HG02759 (cell line): ENCODE data around the gene CTXN1.
"Not testable (repeated sequence)": the region's sequence is repeated elsewhere in the genome, so short reads cannot be mapped to it uniquely, and the experiment has no call there.

Experiments used
- ATAC-seq: cut with Tn5 transposase; IDR thresholded peaks from one replicate; pipeline ENCODE4 v1.9.1; 2021; ENCODE audit warnings: mild to moderate bottlenecking, moderate library complexity; ENCODE audit not compliant: unreplicated experiment

Gene CTXN1

DNA sequence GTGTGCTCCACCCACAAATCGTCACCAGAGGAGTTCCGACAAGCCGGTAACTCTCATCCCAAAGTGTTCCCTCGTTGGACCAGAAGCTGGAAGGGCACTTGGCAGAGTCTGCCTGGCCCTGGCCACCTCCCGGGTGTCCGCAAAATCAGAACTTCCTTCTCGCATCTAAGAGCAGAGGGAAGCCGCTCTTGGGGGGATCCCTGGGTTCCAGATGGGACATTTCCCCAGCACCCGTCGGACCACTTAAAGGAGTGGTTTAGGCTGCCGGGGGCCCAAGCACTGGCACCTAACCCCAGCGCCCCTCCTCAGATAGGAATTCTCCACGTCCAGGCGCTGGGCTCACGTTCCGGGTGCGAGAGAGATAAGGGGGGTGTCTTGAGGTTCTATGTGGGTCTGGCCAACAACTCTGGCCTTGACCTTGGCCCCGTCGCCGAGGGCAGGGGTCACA, 23.1 kb downstream of the CTXN1 start:
- no peak for ATAC-seq

DNA sequence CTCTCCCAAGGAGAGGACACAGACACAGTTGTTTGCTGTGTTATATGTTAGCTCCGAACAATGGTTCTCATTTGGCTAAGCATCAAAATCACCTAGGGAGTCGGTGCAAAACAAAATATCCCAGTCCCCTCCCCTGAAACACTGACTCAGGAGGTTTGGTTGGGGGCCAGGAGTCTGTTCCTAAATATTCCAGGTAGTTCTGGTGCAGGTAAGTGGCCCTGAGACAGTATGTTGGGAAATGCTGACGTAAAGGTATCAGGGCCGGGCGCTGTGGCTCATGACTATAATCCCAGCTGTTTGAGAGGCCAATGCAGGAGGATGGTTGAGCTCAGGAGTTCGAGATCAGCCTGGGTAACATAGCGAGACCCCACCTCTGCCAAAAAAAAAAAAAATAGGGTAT, 24.6 kb downstream of the CTXN1 start:
- no peak for ATAC-seq

DNA sequence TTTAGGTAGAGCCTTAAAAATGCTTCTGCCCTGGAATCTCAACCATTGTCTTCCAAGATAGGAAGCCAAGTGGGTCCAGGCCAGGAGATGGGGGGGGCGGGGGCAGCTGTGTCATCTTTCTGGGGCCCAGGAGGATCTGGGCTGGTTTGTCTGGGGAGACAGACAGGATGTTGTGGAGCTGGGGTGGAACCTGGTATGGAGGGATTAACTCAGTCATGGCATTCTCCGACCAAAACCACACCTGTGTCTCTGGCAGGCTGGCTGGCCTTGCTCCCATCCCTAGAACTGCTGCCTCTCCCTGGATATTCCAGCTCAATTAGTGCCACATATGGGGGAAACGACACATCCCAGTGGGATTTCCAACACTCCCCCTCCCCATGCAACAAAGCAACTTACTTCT, 25.0 kb downstream of the CTXN1 start:
- no peak for ATAC-seq

DNA sequence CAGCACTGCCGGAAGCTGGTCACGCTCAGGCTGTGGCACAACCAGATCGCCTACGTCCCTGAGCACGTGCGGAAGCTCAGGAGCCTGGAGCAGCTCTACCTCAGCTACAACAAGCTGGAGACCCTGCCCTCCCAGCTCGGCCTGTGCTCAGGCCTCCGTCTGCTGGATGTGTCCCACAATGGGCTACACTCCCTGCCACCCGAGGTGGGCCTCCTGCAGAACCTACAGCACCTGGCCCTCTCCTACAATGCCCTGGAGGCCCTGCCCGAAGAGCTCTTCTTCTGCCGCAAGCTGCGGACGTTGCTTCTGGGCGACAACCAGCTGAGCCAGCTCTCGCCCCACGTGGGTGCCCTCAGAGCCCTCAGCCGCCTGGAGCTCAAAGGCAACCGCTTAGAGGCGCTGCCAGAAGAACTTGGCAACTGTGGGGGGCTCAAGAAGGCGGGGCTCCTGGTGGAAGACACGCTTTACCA, 25.5 kb downstream of the CTXN1 start:
- no peak for ATAC-seq

DNA sequence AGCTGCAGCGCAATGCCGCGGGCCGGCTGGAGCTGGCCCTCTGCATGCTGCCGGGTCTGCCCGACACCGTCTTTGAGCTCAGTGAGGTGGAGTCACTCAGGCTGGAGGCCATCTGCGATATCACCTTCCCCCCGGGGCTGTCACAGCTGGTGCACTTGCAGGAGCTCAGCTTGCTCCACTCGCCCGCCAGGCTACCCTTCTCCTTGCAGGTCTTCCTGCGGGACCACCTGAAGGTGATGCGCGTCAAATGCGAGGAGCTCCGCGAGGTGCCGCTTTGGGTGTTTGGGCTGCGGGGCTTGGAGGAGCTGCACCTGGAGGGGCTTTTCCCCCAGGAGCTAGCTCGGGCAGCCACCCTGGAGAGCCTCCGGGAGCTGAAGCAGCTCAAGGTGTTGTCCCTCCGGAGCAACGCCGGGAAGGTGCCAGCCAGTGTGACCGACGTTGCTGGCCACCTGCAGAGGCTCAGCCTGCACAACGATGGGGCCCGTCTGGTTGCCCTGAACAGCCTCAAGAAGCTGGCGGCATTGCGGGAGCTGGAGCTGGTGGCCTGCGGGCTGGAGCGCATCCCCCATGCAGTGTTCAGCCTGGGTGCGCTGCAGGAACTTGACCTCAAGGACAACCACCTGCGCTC, 26.1 kb downstream of the CTXN1 start:
- ATAC-seq, result no peak

DNA sequence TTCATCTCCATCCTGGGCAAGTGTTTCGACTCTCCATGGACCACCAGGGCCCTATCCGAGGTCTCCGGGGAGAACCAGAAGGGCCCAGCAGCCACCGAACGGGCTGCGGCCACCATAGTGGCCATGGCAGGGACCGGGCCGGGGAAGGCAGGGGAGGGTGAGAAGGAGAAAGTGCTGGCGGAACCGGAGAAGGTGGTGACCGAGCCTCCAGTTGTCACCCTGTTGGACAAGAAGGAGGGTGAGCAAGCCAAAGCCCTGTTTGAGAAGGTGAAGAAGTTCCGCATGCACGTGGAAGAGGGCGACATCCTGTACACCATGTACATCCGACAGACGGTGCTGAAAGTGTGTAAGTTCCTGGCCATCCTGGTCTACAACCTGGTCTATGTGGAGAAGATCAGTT, 27.0 kb downstream of the CTXN1 start:
- no peak for ATAC-seq

DNA sequence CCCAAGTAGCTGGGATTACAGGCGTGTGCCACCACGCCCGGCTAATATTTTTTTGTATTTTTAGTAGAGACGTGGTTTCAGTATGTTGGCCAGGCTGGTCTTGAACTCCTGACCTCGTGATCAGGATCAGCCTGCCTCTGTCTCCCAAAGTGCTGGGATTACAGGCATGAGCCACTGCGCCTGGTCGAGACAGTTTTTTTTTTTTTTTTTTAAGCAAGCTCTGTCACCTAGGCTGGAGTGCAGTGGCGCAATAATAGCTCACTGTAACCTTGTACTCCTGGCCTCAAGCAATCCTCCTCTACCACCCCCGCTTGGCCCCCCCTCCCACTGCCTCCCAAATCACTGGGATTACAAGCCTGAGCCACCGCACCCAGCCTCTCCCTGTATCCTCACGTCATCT, 28.6 kb downstream of the CTXN1 start:
- ATAC-seq, result no peak

DNA sequence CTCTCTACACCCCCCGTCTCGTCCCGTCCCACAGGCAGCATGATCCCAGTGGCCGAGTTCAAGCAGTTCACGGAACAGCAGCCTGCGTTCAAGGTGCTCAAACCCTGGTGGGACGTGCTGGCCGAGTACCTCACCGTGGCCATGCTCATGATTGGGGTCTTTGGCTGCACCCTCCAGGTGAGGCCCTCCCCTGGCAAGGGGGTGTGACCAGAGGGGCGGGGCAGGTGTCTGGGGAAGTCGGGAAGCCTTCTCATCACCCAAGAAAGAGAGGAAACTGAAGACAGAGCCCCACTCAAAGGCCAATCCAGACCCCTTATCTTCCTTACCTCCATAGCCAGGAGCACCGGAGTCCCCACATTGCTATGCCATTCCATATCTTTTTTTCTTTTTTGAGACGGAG, 30.4 kb downstream of the CTXN1 start:
- no peak for ATAC-seq

DNA sequence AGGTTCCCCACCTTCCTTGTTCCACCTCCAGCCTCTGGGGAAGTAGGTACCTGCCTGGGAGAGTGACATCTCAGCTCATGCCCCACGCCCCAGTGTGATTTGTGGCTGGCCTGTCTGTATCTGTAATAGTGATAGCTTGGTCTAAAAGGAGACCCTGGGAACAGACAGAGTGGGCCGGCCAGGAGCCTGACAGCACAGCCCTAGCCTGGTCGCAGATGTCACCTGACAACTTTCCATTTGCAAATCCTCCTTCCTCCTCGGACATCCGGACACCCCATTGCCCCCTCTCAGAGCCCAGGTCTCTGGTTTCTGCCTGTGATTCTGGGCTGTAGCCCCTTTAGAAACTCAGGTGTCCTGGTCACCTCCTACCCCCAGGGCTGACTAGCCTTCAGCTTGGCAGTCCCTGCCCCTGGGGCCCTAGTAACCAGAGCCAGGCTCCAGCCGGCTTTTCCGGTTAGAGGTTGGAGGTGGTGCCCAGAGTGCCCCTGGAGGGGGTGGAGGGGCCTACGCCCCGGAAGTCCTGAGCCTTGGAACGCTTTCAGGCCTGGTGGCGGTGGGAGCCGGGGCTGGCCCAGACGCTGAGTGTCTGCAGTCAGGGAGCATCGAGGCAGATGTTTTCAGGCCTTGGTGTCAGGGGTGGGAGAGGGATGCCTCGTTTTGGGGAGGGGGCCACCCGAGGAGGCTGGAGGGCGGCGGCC, 31.2 kb downstream of the CTXN1 start:
- ATAC-seq, result no peak

DNA sequence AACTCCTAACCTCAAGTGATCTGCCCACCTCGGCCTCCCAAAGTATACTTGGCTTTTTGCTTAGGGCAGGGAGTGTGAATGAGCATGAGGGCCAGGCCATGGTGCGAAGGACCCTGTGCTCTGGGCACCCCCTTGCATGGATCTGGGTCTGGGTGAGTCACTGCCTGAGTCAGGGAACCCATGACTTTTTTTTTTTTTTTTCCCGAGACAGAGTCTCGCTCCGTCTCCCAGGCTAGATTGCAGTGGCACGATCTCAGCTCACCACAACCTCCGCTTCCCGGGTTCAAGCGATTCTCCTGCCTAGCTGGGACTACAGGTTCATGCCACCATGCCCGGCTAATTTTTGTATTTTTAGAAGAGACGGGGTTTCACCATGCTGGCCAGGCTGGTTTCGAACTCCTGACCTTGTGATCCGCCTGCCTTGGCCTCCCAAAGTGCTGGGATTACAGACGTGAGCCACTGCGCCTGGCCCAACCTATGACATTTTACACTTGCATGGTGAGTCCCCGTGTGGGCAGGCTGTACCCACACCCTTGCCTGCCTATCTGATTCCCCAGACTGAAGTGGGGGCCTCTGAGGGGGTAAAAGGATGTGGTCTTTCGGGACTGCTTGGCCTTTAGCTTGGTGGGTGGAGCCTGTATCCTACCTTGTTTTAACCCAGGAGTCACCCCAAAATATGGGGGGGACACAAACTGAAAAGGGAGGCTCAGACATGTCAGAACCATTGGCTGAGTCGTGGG, 32.4 kb downstream of the CTXN1 start:
- ATAC-seq, result not testable (repeated sequence)

DNA sequence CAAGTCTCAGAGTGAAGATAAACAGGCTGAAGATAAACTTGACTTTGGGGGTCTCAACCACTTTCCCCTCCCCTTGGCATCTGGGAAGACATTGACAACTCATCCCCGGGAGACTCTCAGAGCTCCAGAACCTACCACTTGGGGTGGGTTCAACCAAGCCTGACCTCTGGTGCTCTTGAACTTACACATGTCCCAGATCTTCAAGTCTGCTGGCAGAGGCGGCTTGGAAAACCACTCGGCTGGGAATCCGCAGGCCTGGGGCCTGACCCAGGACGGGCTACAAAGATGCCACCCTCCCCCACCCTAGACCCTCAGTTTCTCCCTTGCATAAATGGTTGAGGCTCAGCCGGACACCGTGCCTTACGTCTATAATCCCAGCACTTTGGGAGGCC, 37.1 kb downstream of the CTXN1 start:
- ATAC-seq, result no peak

DNA sequence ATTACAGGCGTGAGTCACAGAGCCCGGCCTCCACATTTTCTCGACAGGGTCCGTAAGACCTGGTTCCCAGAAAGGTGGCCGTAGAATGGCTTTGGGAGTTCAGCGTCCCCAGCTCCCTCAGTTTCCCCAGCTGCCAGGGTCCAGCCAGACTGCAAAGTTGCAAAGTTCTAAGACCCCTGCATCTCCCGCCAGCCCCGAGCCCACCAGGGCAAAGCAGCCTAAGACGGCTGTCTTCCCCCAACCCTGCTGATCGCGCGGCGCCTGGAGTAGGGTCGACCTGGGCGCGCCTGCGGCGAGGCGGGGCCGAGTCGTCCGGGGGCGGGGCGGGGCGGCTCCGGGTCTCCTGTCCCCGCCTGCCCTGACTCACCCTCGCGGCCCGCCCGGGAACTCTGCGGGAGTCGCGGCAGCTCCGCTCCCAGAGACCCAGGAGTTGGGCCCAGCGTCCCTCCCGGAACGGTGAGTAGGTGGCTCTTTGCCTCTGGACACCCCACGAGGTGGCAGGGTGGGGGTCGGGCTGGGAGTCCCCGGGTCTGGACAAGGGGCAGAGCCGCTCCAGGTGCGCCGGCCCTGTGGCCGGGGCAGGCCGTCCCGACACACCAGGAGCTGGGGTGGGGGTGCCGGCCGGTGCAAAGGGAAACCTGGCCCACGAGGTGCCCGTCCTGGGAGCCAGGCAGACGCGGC, 37.6 kb downstream of the CTXN1 start, which contains the start of gene LRRC8E:
TSS of gene LRRC8E (plus strand) at position 366 of the 681 bp plus-strand sequence. CDS start 7,094 bp downstream, outside the sequence.
- ATAC-seq, result no peak

DNA sequence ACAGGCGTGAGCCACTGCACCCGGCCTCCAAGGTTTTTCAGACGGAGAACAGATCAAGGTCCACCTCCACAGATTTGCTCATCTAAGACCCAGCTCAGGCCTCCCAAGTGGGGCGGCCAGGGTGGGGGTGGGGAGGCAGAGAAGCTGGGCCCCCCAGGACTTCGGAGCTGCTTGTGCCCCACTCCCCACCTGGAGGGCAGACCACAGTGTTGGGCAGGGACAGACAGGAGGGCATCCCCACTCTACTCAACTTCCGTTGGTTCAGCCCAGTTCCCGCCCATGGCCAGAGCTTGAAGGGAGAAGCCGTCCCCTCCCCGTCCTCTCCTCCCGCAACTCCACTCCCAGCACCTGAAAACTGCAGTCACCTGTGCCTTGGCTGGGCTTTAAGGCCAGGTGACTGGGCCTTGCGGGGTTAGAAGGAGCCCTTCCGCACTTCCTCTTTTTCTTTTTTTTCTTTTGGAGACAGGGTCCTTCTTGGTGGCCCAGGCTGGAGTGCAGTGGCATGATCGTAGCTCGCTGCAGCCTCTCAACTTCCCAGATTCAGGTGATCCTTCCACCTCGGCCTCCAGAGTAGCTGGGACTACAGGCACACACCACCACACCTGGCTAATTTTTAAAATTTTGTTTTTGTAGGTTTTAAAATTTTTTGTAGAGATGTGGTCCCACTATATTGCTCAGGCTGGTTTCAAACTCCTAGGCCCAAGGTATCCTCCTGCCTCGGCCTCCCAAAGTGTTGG, 38.4 kb downstream of the CTXN1 start:
- ATAC-seq, result no peak

DNA sequence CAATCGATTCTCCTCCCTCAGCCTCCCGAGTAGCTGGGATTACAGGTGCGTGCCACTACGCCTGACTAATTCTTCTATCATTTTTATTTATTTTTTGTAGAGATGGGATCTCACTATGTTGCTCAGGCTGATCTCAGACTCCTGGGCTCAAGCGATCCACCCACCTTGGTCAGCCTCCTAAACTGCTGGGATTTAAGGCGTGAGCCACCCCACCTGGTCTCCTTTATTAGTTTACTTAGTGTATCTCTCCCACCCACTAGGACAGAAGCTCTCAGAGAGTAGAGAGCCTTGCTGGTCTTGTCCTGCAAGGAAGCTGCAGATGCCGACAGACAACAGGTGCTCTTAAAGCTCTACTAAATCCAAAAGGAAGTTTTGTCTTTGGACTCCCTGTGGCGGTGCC, 40.1 kb downstream of the CTXN1 start:
- ATAC-seq, result no peak

DNA sequence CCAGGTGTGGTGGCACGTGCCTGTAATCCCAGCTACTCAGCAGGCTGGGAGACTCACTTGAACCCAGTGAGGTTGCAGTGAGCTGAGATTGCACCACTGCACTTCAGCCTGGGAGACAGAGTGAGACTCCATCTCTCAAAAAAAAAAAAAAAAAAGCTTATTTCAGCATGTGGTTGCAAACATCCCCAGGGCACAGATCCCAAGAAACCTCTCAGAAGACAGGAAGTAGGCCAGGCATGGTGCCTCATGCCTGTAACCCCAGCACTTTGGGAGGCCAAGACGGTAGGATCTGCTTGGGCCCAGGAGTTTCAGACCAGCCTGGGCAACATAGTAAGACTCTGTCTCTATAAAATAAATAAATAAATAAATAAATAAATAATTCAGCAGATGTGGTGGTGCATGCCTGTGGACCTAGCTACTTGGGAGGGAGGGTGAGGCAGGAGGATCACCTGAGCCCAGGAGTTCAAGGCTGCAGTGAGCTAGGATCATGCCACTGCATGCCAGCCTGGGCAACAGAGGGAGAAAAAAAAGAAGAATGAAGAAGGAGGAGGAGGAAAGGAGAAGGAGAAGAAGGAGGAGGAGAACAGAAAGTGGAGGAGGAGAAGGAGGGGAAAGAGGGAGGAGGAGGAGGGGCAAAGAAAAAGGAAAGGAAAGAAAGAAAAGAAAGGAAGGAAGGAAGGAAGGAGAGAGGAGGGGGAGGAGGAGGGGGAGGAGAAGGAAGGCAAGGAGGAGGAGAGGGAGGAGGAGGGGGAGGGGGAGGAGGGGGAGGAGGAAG, 42.0 kb downstream of the CTXN1 start:
- ATAC-seq, result no peak

DNA sequence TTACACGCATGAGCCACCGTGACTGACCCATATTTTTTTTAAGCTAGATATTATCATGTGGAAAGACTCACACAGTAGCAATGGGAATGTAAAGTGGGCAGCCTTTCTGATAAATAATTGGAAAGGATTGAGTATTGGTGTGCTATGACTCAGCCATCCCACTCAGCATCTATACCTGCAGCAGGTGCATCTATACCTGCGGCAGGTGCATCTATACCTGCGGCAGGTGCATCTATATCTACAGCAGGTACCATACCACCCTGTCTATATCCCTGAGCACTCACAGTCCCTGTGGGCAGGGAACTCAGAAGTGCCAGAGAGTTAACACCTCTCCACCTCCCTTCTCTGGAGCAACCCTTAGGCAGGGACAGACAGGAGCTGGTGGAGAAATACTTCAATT, 42.8 kb downstream of the CTXN1 start:
- ATAC-seq, result no peak

DNA sequence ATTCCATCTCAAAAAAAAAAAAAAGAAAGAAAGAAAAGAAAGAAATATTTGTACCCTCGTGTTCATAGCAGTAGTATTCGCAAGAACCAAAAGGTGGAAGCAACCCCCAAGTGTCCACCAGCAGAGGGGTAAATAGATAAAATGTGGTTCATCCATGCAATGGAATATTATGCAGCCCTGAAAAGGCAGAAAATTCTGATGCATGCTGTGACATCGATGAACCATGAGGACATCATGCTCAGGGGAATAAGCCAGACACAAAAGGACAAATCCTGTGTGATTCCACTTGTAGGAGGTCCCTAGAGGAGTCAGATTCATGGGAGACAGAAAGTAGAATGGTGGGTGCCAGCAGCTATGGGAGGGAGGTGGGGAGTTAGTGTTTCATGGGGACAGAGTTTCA, 44.0 kb downstream of the CTXN1 start:
- no peak for ATAC-seq

DNA sequence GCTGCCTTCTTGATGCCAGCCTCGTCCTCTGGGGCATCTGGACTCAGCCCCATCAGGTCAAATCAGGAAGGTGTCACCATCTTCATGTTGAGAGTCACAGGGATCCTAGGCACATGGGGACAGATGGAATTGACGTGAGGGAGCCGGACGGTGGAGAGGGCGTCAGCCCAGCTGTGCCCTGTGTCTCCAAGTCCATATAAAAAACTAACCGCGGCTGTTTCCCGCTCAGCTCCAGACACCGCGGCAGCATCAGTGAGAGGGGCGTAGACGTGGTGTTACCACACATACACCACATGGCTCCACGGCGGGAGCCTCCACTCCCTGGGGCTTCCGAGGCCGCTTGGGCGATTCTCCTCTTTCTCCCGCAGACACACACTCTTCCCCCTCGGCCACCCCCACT, 46.1 kb downstream of the CTXN1 start:
- ATAC-seq, result no peak

DNA sequence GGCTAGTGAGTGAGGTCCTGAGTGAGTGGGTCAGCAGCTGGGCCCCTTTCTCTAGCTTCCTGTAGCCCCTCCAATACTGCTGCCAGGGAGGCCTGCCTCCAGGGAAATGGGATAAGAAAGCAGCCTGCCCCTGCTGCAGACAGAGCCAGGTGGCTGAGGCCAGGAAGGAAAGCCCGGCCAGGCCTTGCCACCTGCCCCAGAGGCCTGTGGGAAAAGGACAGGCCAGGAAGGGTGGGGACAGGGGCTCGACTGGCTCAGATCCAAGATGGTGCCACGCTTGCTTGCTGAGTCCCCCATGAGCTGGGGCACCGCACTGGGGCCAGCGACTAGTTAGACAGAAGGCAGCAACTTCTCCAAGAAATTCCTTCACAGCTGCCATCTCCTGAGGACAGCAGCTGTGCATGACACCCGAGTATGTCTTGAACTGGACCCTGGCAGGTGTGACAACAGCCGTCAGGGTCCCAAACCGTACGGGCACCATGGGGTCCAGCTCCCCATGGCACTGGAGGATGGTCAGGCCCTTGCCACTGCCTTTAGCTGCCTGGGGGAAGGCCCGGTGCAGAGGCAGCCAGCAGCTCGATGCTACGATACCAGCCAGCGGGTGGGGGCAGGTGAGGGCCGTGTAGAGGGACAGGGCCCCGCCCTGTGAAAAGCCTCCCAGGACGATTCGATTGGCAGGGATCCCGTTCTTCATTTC, 46.7 kb downstream of the CTXN1 start:
- no peak for ATAC-seq
